Measurements from ENCODE around the gene KIF3B. TPM values are rescaled to one million over a fixed set of nuclear protein-coding genes. Genes with fewer than 3 reads are reported as not detected.

The KIF3B gene
- total and polyA plus RNA-seq, 2 of the 13 experiments (the other 11 are each of a cell fraction or from before 2014, with no cell fraction given): 23.6 to 28.8 TPM

DNA sequence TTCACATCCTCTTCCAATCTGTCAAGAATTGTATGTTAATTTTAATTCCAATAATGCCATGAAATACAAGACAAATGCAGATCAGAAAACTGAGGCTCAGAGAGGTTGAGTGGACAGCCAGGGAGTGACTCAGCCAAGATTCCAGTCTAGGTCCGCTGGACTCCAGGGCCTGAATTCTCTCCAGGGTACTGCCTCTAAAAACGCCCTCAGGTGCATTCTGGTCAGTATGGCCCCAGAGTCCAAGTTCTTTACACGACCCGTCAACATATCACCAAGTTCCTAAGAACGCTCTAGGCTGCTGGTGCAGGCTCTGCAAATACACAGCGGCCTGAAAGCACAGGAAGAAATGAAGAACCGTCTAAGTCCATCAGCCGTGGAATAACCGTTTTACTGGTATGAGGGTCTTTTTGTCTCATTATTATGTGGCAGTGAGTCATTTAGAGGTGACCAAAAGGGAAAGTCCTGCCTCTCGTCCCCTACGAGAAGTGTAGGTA lies 80.0 kb downstream of the KIF3B start (continued):
- TF ChIP-seq, protein P1, sequence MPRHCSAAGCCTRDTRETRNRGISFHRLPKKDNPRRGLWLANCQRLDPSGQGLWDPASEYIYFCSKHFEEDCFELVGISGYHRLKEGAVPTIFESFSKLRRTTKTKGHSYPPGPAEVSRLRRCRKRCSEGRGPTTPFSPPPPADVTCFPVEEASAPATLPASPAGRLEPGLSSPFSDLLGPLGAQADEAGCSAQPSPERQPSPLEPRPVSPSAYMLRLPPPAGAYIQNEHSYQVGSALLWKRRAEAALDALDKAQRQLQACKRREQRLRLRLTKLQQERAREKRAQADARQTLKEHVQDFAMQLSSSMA (CRISPR knock-in tag; IDR thresholded peaks at IDR 0.05): no peak
- TF ChIP-seq ZNF12 (CRISPR knock-in tag; IDR thresholded peaks at IDR 0.05): no peak

DNA sequence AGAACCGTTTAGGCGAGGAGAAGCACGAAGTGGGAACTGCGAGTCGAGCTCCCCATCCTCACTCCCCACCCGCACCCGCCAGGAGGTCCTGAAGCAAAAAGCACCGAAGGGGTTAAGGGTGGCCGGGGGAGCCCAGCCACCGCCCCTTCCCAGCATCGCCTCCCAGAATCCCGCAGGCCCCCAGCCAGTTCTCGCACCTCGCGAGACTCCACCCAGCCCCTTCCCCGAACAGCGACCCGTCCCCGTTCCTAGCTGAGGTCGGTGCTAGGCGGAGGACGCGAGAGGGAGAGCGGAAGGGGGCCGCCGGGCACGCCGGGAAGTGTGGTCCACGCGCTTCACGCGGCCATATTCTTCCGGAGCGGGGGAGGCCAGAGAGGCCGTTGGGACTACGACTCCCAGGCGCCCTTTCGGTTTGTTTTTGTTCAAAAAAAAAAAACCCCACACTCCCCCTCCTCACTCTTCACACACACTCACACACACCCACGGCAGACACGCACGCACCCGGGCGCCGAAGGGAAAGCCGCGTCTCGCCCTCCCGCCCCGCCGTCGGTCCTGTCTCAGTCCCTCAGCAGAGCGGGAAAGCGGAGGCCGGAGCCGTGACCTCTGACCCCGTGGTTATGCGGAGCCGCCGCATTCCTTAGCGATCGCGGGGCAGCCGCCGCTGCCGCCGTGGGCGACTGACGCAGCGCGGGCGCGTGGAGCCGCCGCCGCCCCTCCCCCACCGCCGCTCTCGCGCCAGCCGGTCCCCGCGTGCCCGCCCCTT lies 80.6 kb downstream of the KIF3B start, which contains the start of gene ASXL1:
ASXL1 (plus strand) TSS at position 463 of the 763 bp plus-strand sequence. CDS start 445 bp downstream, outside the sequence.
- no peaks in the 10 kb centered on the region; a peak in 1 of 5 replicates for H3K27me3 ChIP-seq (ENCODE audit: control insufficient read depth in 1 of 2, insufficient read depth in 2 of 2, low read length in 2 of 2)
- peaks cover 43% of the 10 kb centered on the region for H4K20me1 ChIP-seq (ENCODE audit: insufficient read depth, low read length)
- peak within 1 kb of the TSS; percentile 79 to 95 (median 89) for H3K4me3 ChIP-seq (replicated peaks in 1 of 3; ENCODE audit: insufficient read depth in 1 of 3, low read depth in 2 of 3, low read length in 3 of 3)
- in situ Hi-C loops (cut with HindIII; ENCODE audit: extremely low pct_ligation_motif_present, low pct_unique_long_range_greater_than_20kb): no loop called here
- peak; percentile 80 for FAIRE-seq
- no TSS peak for BruUV-seq (replicated peaks)
- peak; percentile 92 for ATAC-seq
- no peaks in the 10 kb centered on the region for H3K36me3 ChIP-seq (replicated peaks in 1 of 2; ENCODE audit: control insufficient read depth in 1 of 2, insufficient read depth in 2 of 2, low read length in 2 of 2)
- intact Hi-C loops (cut with micrococcal nuclease; ENCODE audit: unreplicated experiment): loop anchor here (5.0 kb wide), 2 partner anchors 81 to 124 kb away; partner anchors contain the start of gene KIF3B
- H3K4me2 ChIP-seq (ENCODE audit: low read depth, low read length): peak within 1 kb of the TSS; percentile 93
- H3K27ac ChIP-seq (ENCODE audit: extremely low read length, insufficient read depth, low read length): peak within 1 kb of the TSS; percentile 85
- WGBS (ENCODE audit: low lambda C conversion rate): 2% methylated on average over 59 of the region's 83 CpGs
- no peaks in the 10 kb centered on the region for H3K9me3 ChIP-seq (ENCODE audit: low read length)
- H2AFZ ChIP-seq (ENCODE audit: low read length): peak within 1 kb of the TSS; percentile 91
- CTCF ChIA-PET (ENCODE audit: low intra/inter-chr PET ratio, low total read pairs): no interaction called here
- H3K9ac ChIP-seq (ENCODE audit: insufficient read depth, low read depth, low read length): peak within 1 kb of the TSS; percentile 94
- H3K4me1 ChIP-seq (ENCODE audit: insufficient read depth, low read length): peaks cover 70% of the 10 kb centered on the region
- POLR2A ChIA-PET: interaction anchor here (0.6 to 5.3 kb wide), 23 partner anchors 9 to 164 kb away, joined by 3 to 36 read pairs (median 5); no protein-coding TSS in a partner anchor
- DNase-seq (ENCODE audit: low spot score): peak; percentile 99
- H3K79me2 ChIP-seq (ENCODE audit: insufficient read depth, low read length): peaks cover 46% of the 10 kb centered on the region
- TF ChIP-seq, protein P2, sequence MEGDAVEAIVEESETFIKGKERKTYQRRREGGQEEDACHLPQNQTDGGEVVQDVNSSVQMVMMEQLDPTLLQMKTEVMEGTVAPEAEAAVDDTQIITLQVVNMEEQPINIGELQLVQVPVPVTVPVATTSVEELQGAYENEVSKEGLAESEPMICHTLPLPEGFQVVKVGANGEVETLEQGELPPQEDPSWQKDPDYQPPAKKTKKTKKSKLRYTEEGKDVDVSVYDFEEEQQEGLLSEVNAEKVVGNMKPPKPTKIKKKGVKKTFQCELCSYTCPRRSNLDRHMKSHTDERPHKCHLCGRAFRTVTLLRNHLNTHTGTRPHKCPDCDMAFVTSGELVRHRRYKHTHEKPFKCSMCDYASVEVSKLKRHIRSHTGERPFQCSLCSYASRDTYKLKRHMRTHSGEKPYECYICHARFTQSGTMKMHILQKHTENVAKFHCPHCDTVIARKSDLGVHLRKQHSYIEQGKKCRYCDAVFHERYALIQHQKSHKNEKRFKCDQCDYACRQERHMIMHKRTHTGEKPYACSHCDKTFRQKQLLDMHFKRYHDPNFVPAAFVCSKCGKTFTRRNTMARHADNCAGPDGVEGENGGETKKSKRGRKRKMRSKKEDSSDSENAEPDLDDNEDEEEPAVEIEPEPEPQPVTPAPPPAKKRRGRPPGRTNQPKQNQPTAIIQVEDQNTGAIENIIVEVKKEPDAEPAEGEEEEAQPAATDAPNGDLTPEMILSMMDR (CRISPR knock-in tag; IDR thresholded peaks at IDR 0.05): peak; percentile 56
- TF ChIP-seq ONECUT2 (CRISPR knock-in tag; IDR thresholded peaks at IDR 0.05) (peak; percentile 27; the same call in 1 of the 2 replicates), ZNF672 (CRISPR knock-in tag; IDR thresholded peaks at IDR 0.05) (0 out of 2 replicates have a peak, but pooled peaks have one; percentile 53), ZNF781 (CRISPR knock-in tag; IDR thresholded peaks at IDR 0.05; ENCODE audit: borderline replicate concordance, not compliant biosample characterization) (peak; percentile 91), NCOA2 (CRISPR knock-in tag; IDR thresholded peaks at IDR 0.05) (peak; percentile 90), ZIK1 (CRISPR knock-in tag; IDR thresholded peaks at IDR 0.05; ENCODE audit: borderline replicate concordance, low read depth) (no peak), ZNF180 (CRISPR knock-in tag; IDR thresholded peaks at IDR 0.05; ENCODE audit: borderline replicate concordance, low read depth) (0 out of 2 replicates have a peak, but pooled peaks have one; percentile 59), TMF1 (CRISPR knock-in tag; IDR thresholded peaks at IDR 0.05; ENCODE audit: low read depth) (peak; percentile 83; the same call in 1 of the 2 replicates), ELF3 (CRISPR knock-in tag; IDR thresholded peaks at IDR 0.05) (peak; percentile 83; the same call in 1 of the 2 replicates), ZBTB7A (CRISPR knock-in tag; IDR thresholded peaks at IDR 0.05) (peak; percentile 100), ZBTB7B (CRISPR knock-in tag; IDR thresholded peaks at IDR 0.05) (peak; percentile 99), PRMT3 (CRISPR knock-in tag; IDR thresholded peaks at IDR 0.05; ENCODE audit: borderline replicate concordance, low read depth) (peak; percentile 51; the same call in 1 of the 2 replicates), ZNF782 (CRISPR knock-in tag; IDR thresholded peaks at IDR 0.05; ENCODE audit: borderline replicate concordance) (peak; percentile 91; the same call in 1 of the 2 replicates), FLYWCH1 (CRISPR knock-in tag; IDR thresholded peaks at IDR 0.05) (no peak), ZNF598 (CRISPR knock-in tag; IDR thresholded peaks at IDR 0.05; ENCODE audit: borderline replicate concordance) (peak; percentile 89), MTA3 (CRISPR knock-in tag; IDR thresholded peaks at IDR 0.05) (no peak)
- TF ChIP-seq, protein P3, sequence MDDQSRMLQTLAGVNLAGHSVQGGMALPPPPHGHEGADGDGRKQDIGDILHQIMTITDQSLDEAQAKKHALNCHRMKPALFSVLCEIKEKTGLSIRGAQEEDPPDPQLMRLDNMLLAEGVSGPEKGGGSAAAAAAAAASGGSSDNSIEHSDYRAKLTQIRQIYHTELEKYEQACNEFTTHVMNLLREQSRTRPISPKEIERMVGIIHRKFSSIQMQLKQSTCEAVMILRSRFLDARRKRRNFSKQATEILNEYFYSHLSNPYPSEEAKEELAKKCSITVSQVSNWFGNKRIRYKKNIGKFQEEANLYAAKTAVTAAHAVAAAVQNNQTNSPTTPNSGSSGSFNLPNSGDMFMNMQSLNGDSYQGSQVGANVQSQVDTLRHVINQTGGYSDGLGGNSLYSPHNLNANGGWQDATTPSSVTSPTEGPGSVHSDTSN (CRISPR knock-in tag; IDR thresholded peaks at IDR 0.05; ENCODE audit: borderline replicate concordance): no peak
